ENCODE data around the gene TOP3B.

GRCh38 chr22:22009661-22010060, 27.1 kb upstream of the TOP3B start:
- no peak for TF ChIP-seq CTCF (conservative IDR thresholded peaks at IDR 0.05; ENCODE audit: low read length)
- TF ChIP-seq EZH2phosphoT487 (IDR thresholded peaks at IDR 0.05; ENCODE audit: borderline replicate concordance, low read depth, low read length) = no peak
